SK-N-DZ (cell line): Measurements from ENCODE around the gene PTBP3.
"Not testable (repeated sequence)": the region's sequence is repeated elsewhere in the genome, so short reads cannot be mapped to it uniquely, and the experiment has no call there.

Experiments used
- DNase-seq: peaks from one replicate; pipeline ENCODE4 v3.0.0-alpha.2; 2015; ENCODE audit warnings: low spot score

Gene PTBP3

DNA sequence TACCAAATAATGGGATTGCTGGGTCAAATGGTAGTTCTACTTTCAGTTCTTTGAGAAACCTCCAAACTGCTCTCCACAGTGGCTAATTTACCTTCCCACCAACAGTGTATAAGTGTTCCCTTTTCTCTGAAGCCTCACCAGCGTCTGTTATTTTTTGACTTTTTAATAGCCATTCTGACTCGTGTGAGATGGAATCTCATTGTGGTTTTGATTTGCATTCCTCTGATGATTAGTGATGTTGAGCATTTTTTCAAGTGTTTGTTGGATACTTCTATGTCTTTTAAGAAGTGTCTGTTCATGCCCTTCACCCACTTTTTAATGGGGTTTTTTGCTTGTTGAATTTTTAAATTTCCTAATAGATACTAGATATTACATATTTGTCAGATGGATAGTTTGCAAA, 129.9 kb downstream of the PTBP3 start:
- no peak for DNase-seq

DNA sequence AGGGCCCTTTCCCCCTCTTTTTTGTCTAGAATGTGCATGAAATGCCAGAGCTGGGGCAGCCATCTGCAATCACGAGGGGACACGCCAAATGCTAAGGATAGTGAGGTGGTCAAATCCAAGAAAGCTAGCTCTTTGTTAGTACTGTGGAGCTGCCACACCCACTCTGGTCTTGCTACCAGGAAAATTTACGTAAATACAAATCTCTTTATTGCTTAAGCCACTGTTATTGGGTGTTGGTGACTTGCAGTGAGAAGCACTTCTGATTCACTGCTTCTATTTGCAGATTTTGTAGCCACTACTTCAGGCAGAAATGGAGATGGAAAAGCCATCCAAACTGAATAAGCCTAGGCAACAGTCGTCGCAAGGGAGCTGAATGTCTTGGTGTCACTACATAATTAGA, 132.7 kb downstream of the PTBP3 start:
- DNase-seq: no peak

- DNase-seq: no peak
Observed at GRCh38 chr9:112198646-112199045, 134.8 kb downstream of the PTBP3 start.

- DNase-seq: no peak
Observed at GRCh38 chr9:112194969-112195431, 138.4 kb downstream of the PTBP3 start.

DNA sequence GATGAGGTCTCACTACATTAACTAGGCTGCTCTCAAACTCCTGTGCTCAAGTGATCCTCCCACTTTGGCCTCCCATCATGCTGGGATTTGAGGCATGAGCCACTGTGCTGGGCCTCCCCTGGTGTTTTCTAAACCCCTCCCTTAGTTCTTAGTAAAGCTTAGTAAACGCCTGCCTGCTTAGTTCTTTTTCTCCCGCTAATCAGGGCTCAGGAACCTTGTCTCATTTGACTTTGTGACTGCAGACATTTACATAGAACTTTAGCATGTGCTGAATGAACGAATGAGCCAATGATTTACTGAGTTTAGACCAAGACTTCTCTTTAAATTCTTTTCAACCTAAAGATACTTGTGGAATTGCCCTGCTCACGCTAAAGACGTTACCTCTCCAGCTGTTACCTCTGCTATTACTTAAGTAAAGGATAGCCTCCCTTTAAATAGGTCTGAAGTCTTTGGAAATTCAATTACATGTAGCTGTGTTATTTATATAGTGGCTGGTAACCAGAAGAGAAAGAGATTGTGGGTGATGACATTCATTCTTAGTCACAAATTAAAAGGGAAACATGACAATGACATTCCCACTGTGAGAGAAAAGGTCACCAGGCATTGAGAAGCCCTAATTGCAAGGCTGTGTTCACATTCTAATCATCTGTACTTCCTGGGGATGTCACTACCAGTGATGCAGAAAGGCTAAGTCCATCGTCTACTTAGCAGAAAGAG, 139.7 kb downstream of the PTBP3 start:
- peak; percentile 52 for DNase-seq

DNA sequence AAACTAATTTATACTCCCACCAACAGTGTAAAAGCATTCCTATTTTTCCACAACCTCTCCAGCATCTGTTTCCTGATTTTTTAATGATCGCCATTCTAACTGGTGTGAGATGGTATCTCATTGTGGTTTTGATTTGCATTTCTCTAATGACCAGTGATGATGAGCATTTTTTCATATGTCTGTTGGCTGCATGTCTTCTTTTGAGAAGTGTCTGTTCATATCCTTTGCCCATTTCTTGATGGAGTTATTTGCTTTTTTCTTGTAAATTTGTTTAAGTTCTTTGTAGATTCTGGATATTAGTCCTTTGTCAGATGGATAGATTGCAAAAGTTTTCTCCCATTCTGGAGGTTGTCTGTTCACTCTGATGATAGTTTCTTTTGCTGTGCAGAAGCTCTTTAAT, 143.1 kb downstream of the PTBP3 start:
- DNase-seq: not testable (repeated sequence)

DNA sequence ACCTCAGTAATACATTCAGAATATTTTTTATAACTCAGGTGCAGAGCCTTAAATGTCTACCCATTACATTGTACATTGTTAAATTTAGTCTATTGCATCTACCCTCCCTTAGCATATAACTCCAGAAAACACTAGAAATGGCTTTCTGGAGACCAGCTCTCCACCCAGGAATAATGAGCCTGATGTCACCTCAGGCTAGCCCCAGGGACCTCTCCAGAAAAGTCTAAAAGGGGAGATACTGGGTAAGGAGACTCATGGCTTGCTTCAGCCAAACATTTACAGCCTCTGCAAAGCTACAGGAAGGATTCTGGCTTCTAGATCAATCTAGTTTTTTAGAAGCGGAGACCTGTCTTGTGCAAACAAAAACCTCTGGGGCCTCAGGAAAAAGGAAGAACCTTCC, 144.5 kb downstream of the PTBP3 start:
- no peak for DNase-seq

- DNase-seq: no peak
Observed at GRCh38 chr9:112187404-112187803, 146.0 kb downstream of the PTBP3 start.

DNA sequence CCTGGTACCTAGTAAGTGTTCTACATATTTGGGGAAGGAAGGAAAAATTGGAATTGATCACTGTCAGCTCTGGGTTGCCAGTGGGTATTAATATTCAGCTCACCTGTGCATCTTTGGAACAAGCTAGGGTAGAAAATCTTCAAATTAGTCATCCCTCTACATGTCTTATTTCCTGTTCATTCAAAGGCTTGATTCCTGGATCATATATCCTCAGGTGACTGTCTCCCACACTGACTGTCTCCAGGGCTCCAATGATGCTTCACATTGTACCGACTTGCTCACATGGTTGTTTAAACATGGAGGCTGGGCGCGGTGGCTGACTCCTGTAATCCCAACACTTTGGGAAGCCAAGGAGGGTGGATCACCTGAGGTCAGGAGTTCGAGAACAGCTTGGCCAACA, 146.7 kb downstream of the PTBP3 start:
- DNase-seq: no peak

- no peak for DNase-seq
Observed at GRCh38 chr9:112184946-112185345, 148.5 kb downstream of the PTBP3 start.

DNA sequence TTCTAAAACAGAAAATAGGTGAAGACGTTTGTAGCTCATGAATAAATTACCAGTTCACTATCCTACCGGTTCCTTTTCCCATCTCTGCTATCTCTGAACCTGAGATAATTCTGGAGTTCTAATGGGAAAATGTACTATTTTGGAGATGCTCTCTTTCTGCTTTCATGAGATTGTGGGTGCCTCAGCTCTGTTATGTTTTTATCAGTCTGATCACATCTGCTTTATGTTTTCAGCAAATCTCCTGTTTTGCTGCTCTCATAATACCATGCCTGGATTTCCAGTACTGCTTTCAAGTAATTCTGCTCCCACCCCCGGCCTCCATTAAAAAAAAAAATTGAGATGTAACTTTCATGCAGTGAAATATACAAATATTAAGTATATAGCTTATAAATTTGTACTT, 149.2 kb downstream of the PTBP3 start:
- DNase-seq: peak; percentile 45

DNA sequence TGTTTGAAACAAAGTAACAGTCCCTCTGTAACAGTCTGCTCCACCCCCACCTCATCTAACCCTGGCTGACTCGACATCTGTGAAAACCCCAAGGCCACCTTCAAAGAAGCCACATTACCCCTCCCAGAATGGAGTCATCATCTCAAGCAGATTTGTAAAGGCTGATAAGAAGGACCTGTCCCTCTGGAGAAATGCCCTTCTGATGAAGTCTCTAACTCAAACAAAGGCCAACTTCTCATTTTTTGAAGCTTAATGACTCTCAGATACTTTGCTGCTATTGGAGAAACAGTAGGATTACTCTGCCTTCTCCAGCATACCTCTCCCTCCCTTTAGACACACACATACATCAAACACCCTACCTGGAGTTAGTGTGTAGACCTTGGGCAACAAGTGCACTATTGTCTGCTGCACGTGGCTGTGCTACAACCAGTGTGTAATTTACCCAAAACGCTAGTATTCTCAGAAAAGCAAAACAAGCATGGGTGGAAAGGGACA, 153.0 kb downstream of the PTBP3 start:
- no peak for DNase-seq

DNA sequence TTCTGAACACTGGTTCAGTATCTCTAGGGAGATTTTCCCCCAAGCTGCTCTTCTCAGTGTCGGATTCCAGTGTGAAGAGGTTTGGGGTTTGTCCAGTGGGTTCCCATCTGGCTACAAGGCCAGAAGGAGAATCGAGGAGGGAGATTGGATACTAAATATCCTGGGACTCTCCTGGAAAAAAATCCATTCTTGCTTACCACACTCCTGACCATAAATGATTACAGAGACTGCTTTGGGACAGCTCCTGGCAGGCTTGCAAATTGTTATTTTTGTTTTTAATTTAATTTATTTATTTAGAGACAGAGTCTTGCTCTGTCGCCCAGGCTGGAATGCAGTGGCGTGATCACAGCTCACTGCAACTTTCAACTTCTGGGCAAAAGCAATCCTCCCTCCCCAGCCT, 153.6 kb downstream of the PTBP3 start:
- no peak for DNase-seq

- no peak for DNase-seq
Observed at GRCh38 chr9:112176524-112176923, 156.9 kb downstream of the PTBP3 start.

- no peak for DNase-seq
Observed at GRCh38 chr9:112175796-112176315, 157.6 kb downstream of the PTBP3 start.

GRCh38 chr9:112174965-112175795, 158.2 kb downstream of the PTBP3 start, which contains the start of gene SUSD1:
Gene SUSD1, minus strand, starts transcription at chr9:112175297. Its CDS starts 62 bp downstream, at chr9:112175235.
- DNase-seq: peak; percentile 59

DNA sequence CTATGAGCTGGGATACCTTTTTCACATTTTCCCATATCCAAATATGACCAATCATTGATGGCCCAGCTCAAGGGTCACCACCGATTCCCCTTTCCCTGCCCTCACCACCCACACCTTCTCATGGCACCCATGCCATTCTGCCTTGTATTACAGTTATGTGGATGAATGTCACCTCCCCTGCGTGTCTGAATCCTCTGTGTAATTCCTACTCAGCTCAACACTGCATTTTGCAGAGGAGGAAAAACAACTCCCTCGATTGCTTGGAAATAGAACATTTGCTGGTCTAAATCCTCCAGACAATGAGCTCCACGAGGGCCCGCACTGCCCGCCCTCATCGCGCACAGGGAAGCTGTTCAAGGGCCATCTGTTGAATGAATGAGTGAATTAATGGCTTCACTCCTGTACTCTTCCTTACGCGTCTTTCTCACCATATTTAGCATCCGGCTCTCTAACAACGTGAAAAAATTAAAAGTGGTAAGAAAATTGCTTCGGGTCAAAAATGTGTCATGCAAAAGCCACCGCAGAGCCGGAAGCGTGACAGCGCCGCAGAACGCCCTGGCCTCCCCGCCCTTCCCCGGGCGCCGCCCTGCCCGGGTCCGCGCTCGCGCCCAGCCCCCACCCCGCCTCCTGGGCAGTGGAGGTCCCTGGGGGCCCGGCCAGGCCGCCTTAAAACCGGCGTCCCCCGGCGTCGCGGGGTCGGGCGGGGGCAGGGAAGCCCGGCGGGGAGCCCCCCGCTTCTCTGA, 159.0 kb downstream of the PTBP3 start:
- DNase-seq: peak; percentile 50

- DNase-seq: no peak
Observed at GRCh38 chr9:112173489-112174221, 159.8 kb downstream of the PTBP3 start.

- DNase-seq: no peak
Observed at GRCh38 chr9:112170968-112171367, 162.5 kb downstream of the PTBP3 start.

DNA sequence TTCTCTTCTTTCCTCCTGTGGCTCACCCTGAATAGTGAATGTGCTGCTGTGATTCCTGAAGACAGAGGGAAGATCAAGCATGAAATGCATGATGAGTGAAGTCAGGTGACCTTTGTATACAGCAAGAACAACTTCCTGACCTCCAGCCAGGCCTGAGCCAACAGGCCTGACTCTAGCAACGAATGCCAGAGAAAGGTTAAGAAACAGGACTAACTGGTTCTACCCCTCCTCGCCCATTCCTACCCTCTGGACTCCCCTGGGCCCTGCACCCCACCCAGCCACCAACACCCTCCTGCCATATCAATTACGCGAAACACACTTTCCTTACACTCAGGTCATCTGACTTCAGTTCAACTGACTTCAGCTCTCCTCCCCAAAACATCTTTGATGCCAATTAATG, 163.2 kb downstream of the PTBP3 start:
- no peak for DNase-seq

DNA sequence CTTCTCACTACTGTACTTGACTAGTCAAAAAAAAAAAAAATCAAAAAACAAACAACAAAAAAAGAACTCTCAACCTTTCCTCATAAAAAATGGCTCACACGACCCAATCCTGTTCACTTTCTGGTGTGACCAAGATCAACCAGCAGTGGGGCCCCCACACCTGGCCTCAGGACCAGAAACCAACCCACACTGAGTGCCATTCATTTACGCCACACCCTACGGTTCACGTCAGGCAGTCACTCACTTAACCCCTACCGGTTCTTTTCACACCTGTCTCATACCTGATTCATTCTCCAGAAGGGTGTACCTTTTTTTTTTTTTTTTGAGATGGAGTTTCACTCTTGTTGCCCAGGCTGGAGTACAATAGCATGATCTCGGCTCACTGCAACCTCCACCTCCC, 164.1 kb downstream of the PTBP3 start:
- no peak for DNase-seq
